T-cell (primary cell): ENCODE data around the gene COL1A1. TPM values are rescaled to one million over a fixed set of nuclear protein-coding genes. Genes with fewer than 3 reads are reported as not detected.
A peak's percentile ranks its signal among the peaks of the same experiment; 100 is the strongest.

ENCODE experiments used
- ATAC-seq, 4 experiments: fragments of 200-7000 bp in 3 of 4; fragments of 150-1000 bp in 1 of 4; cut with Tn5 transposase; replicated peaks in 1 of 4; 1 replicate in 3 of 4; 2 replicates in 1 of 4; pipeline ENCODE4 v1.10.0; 2021; ENCODE audit warnings: moderate library complexity in 3 of 4, mild to moderate bottlenecking in 2 of 4, moderate number of reproducible peaks in 1 of 4
- CTCF ChIA-PET, 2 donors: fragments of 300-600 bp; sonication (Branson Sonifier 250); formaldehyde crosslinking; loops; one replicate each; lab custom pipeline; 2022; ENCODE audit warnings: antibody characterized with exemption in 2 of 2; lab: Charles Lee
- POLR2A ChIA-PET, 2 donors: fragments of 300-600 bp; sonication (Branson Sonifier 250); formaldehyde crosslinking; loops; one replicate each; lab custom pipeline; 2022; ENCODE audit warnings: antibody characterized with exemption in 2 of 2; lab: Charles Lee
- DNase-seq, 35 experiments: peaks; one replicate each; pipeline versions ENCODE4 v3.0.0 to v3.0.0-alpha.2; 2013 to 2023
- H3K27ac ChIP-seq: one replicate; pipeline ENCODE4 v1.5.1; 2013; ENCODE audit warnings: low read length
- H3K27me3 ChIP-seq, 2 experiments: replicated peaks in 1 of 2; 1 replicate in 1 of 2; 2 replicates in 1 of 2; pipeline versions ENCODE4 v1.6.1 to v1.7.0; 2013; ENCODE audit warnings: low read length in 1 of 2, mixed read lengths in 1 of 2; ENCODE audit not compliant: control insufficient read depth in 2 of 2, insufficient read depth in 2 of 2; ENCODE audit errors: extremely low read depth in 1 of 2
- H3K36me3 ChIP-seq, 2 donors: 1 replicate in 1 of 2; 2 replicates in 1 of 2; pipeline versions ENCODE4 v1.6.1 to v1.7.0; 2013; ENCODE audit warnings: low read length in 1 of 2; ENCODE audit not compliant: control insufficient read depth in 2 of 2, insufficient read depth in 1 of 2; ENCODE audit errors: extremely low read depth in 1 of 2
- H3K4me1 ChIP-seq, 2 experiments: 1 replicate in 1 of 2; 2 replicates in 1 of 2; pipeline versions ENCODE4 v1.6.1 to v1.7.0; 2013; ENCODE audit warnings: low read length in 2 of 2, mixed read lengths in 1 of 2; ENCODE audit not compliant: insufficient read depth in 2 of 2, control insufficient read depth in 1 of 2; ENCODE audit errors: extremely low read depth in 1 of 2
- H3K4me3 ChIP-seq, 2 donors: 1 replicate in 1 of 2; 2 replicates in 1 of 2; pipeline versions ENCODE4 v1.5.1 to v1.7.0; 2013; ENCODE audit warnings: mild to moderate bottlenecking in 2 of 2, low read length in 1 of 2, moderate library complexity in 1 of 2; ENCODE audit not compliant: control insufficient read depth in 1 of 2; ENCODE audit errors: extremely low read depth in 1 of 2
- H3K9me3 ChIP-seq: 2 replicates; pipeline ENCODE4 v1.7.0; 2013
- H3K27ac Mint-ChIP-seq, 2 donors: one replicate each; pipeline ENCODE4 v1.8.0; 2020 to 2021; ENCODE audit warnings: mild to moderate bottlenecking in 2 of 2, mixed read lengths in 2 of 2
- H3K27me3 Mint-ChIP-seq, 2 donors: one replicate each; pipeline ENCODE4 v1.8.0; 2021 to 2022; ENCODE audit warnings: mixed read lengths in 2 of 2
- H3K36me3 Mint-ChIP-seq: one replicate; pipeline ENCODE4 v1.8.0; 2021; ENCODE audit warnings: mixed read lengths
- H3K4me1 Mint-ChIP-seq, 3 donors: one replicate each; pipeline ENCODE4 v1.8.0; 2020 to 2022; ENCODE audit warnings: mixed read lengths in 3 of 3, mild to moderate bottlenecking in 1 of 3
- H3K4me3 Mint-ChIP-seq, 3 donors: one replicate each; pipeline ENCODE4 v1.8.0; 2020 to 2022; ENCODE audit warnings: mild to moderate bottlenecking in 3 of 3, mixed read lengths in 3 of 3, moderate library complexity in 3 of 3
- H3K9me3 Mint-ChIP-seq, 3 donors: one replicate each; pipeline ENCODE4 v1.8.0; 2020 to 2022; ENCODE audit warnings: mixed read lengths in 3 of 3
- WGBS: methylation state at CpG from one replicate; pipeline ENCODE4 v1.1.5; 2013; ENCODE audit warnings: missing lambda C conversion rate; ENCODE audit not compliant: insufficient coverage; 5-methylcytosine and 5-hydroxymethylcytosine counted together
- total RNA-seq, 35 experiments: library from RNA in 6 of 35; stranded (reverse) in 6 of 35; fragments of 120-200 nt in 1 of 35; gene quantifications; one replicate each; pipeline versions ENCODE4 v1.2.1 to v1.2.4 and lab custom pipeline; 2013 to 2026

COL1A1 gene
- 10 to 100 TPM in 2 of 5 donors, 1 to 10 TPM in 3; 4.1 to 21.0 (median 6.6) TPM for total RNA-seq
- 2.3 TPM for total RNA-seq (2013)
- total RNA-seq (lab: John Stamatoyannopoulos, UW), result 0 to 53.8 (median 4.5) reads per million in 29 experiments

DNA sequence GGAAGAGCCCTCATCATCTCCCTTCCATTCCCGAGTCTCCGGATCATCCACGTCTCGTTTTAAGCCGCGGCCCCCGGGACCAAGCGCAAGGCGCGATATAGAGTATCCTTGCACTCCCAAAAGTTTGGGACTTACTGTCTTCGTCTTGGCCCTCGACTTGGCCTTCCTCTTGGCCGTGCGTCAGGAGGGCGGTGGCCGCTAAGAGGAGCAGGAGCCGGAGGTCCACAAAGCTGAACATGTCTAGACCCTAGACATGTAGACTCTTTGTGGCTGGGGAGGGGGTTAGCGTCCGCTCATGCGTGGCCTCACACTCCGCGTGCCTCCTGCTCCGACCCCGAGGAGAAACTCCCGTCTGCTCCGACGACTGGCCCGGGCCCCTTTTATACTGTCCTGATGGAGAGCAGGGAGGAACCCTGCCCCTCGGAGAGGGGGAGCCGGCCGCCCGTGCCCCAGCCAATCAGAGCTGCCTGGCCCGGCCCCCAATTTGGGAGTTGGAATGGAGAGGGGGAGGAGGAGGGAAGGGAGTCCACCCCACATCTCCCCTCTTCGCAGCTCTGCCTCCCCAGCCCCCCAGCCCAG is at the start of gene COL1A1:
TSS of gene COL1A1 (minus strand) at position 356 of the 579 bp plus-strand sequence. CDS start at position 238, 118 bp downstream.
- ChIA-PET CTCF (interaction anchor here (0.6 to 2.2 kb wide), 9 partner anchors 11 to 1618 kb away, joined by 3 to 10 read pairs (median 5); no protein-coding TSS in a partner anchor), POLR2A (interaction anchor here in 1 of 2 donors (0.6 kb wide), 1 partner anchor 104 kb away, joined by 3 read pairs; no protein-coding TSS in a partner anchor)
- H3K36me3 Mint-ChIP-seq, result no peaks in the 10 kb centered on the region
- H3K27ac Mint-ChIP-seq, result peak within 1 kb of the TSS in 1 of 2 donors; percentile 61
- H3K27ac ChIP-seq, result no peak within 1 kb of the TSS
- H3K4me1 ChIP-seq, result peaks cover 2 to 24% of the 10 kb centered on the region in 2 experiments
- peak within 1 kb of the TSS; percentile 49 to 53 for H3K4me3 ChIP-seq
- ATAC-seq (no peak), DNase-seq (no peak)
- H3K27me3 ChIP-seq, result peaks cover 2 to 76% of the 10 kb centered on the region in 2 experiments
- peaks cover 18 to 26% (median 22%) of the 10 kb centered on the region in 3 donors for H3K4me1 Mint-ChIP-seq
- no peaks in the 10 kb centered on the region for H3K36me3 ChIP-seq
- no peaks in the 10 kb centered on the region for H3K9me3 Mint-ChIP-seq
- WGBS, result 9% methylated on average over 24 of the region's 34 CpGs
- peaks cover 47 to 66% of the 10 kb centered on the region in 2 donors for H3K27me3 Mint-ChIP-seq
- no peaks in the 10 kb centered on the region for H3K9me3 ChIP-seq
- H3K4me3 Mint-ChIP-seq, result peak within 1 kb of the TSS; percentile 68 to 86 (median 72)

DNA sequence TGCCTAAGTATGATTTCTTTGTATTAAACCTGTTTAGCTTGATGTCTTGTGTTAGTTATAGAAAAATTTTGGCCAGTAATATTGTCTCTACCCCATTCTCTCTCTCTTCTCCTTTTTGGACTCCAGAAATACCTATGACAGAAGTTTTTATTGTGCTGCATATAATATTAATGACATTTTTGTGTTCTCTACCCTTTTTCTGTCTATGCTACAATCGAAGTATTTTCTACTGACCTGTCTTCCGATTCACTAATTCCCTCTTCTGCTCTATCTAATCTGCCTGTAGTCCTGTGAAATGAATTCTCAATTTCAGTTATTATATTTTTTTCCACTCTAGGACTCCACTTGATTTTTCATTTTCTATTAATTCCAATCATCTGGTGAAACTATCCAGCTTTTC is 46.8 kb upstream of the COL1A1 start:
- Histone ChIP-seq H3K27ac (no peak overlapping the region), H3K4me3 (no peak overlapping the region), H3K36me3 (no peaks in the 10 kb centered on the region), H3K9me3 (no peaks in the 10 kb centered on the region), H3K4me1 (no peaks in the 10 kb centered on the region), H3K27me3 (peaks cover 0 to 15% of the 10 kb centered on the region in 2 experiments)
- CTCF ChIA-PET, result no interaction called here
- ATAC-seq (no peak), DNase-seq (no peak)
- no peak overlapping the region for H3K4me3 Mint-ChIP-seq
- POLR2A ChIA-PET, result no interaction called here
- no peaks in the 10 kb centered on the region for H3K4me1 Mint-ChIP-seq
- H3K36me3 Mint-ChIP-seq, result no peaks in the 10 kb centered on the region
- WGBS, result no CpG with 5 or more reads among the region's 2 CpGs
- H3K9me3 Mint-ChIP-seq, result peaks cover 8 to 22% (median 9%) of the 10 kb centered on the region in 3 donors
- peaks cover 22 to 38% of the 10 kb centered on the region in 2 donors for H3K27me3 Mint-ChIP-seq
- H3K27ac Mint-ChIP-seq, result no peak overlapping the region

DNA sequence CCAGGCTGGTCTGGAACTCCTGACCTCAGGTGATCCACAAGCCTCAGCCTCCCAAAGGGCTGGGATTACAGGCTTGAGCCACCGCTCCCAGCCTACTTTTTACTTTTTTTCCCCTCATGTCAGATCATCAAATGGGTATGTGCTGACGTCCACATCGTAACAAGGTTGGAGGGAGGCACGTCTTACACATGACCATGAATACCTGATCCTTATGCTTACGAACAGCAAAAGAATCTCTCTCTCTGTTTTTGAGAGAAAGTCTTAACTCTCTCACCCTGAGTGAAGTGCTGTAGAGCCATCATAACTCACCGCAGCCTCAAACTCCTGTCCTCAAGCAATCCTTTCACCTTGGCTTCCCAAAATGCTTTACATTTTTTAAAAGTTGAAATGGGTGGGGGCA is 43.3 kb upstream of the COL1A1 start:
- peaks cover 0 to 4% of the 10 kb centered on the region in 2 experiments for H3K4me1 ChIP-seq
- Mint-ChIP-seq H3K4me3 (no peak overlapping the region), H3K4me1 (no peaks in the 10 kb centered on the region), H3K9me3 (peaks cover 5 to 19% (median 9%) of the 10 kb centered on the region in 3 donors), H3K27me3 (peaks cover 25 to 48% of the 10 kb centered on the region in 2 donors), H3K36me3 (no peaks in the 10 kb centered on the region), H3K27ac (no peak overlapping the region)
- H3K27ac ChIP-seq, result no peak overlapping the region
- DNase-seq (no peak), ATAC-seq (no peak)
- peaks cover 0 to 19% of the 10 kb centered on the region in 2 experiments for H3K27me3 ChIP-seq
- H3K36me3 ChIP-seq, result no peaks in the 10 kb centered on the region
- H3K9me3 ChIP-seq, result no peaks in the 10 kb centered on the region
- WGBS, result no CpG with 5 or more reads among the region's 6 CpGs
- ChIA-PET CTCF (no interaction called here), POLR2A (no interaction called here)
- H3K4me3 ChIP-seq, result no peak overlapping the region

DNA sequence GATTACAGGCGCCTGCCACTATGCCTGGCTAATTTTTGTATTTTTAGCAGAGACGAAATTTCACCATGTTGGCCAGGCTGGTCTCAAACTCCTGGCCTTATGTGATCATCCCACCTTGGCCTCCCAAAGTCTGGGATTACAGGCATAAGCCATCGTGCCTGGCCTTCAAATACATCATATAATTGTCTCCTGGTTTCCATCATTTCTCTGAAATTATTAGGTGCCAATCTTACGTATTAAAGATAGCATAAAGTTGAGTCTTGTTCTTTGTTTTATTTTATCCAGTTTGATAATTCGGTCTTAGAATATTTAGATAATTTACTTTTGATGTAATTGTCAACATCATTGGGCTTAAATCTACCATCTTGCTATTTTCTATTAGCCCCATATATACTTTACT is 40.0 kb upstream of the COL1A1 start:
- H3K4me1 ChIP-seq, result peaks cover 0 to 11% of the 10 kb centered on the region in 2 experiments
- ATAC-seq, result no peak
- Mint-ChIP-seq H3K36me3 (no peaks in the 10 kb centered on the region), H3K9me3 (no peaks in the 10 kb centered on the region), H3K27ac (no peak overlapping the region), H3K27me3 (peaks cover 35 to 37% of the 10 kb centered on the region in 2 donors), H3K4me3 (no peak overlapping the region), H3K4me1 (peaks cover 0 to 3% (median 0%) of the 10 kb centered on the region in 3 donors)
- CTCF ChIA-PET, result interaction anchor here in 1 of 2 donors (1.1 kb wide), 1 partner anchor 28 kb away, joined by 3 read pairs; no protein-coding TSS in a partner anchor
- POLR2A ChIA-PET, result no interaction called here
- no peaks in the 10 kb centered on the region for H3K9me3 ChIP-seq
- H3K27me3 ChIP-seq, result peaks cover 0 to 17% of the 10 kb centered on the region in 2 experiments
- 69% methylated on average over 3 of the region's 5 CpGs for WGBS
- no peak overlapping the region for H3K27ac ChIP-seq
- no peaks in the 10 kb centered on the region for H3K36me3 ChIP-seq
- no peak for DNase-seq
- no peak overlapping the region for H3K4me3 ChIP-seq

DNA sequence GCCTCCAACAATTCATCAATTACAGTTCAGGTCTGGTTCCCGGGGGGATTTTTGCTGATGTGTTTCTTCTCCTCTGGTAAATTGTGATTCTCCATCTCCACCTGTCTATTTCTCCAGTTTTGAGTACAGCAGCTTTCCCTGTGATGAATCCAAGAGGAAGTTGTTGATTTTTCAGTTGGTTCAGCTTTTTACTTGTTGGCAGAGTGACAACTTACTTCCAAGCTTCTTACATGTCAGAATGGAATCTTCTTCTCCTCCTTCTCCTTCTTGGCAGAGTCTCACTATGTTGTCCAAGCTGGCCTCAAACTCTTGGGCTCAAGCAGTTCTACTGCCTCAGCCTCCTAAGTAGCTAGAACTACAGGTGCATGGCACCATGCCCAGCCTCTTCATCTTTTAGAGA is 39.4 kb upstream of the COL1A1 start:
- Histone ChIP-seq H3K4me3 (no peak overlapping the region), H3K36me3 (no peaks in the 10 kb centered on the region), H3K4me1 (peaks cover 0 to 11% of the 10 kb centered on the region in 2 experiments), H3K27ac (no peak overlapping the region), H3K9me3 (no peaks in the 10 kb centered on the region), H3K27me3 (peaks cover 0 to 19% of the 10 kb centered on the region in 2 experiments)
- CTCF ChIA-PET, result no interaction called here
- Mint-ChIP-seq H3K36me3 (no peaks in the 10 kb centered on the region), H3K27me3 (peaks cover 38 to 39% of the 10 kb centered on the region in 2 donors), H3K4me3 (no peak overlapping the region), H3K9me3 (no peaks in the 10 kb centered on the region), H3K4me1 (peaks cover 0 to 3% (median 0%) of the 10 kb centered on the region in 3 donors), H3K27ac (no peak overlapping the region)
- POLR2A ChIA-PET, result no interaction called here
- DNase-seq, result no peak
- no CpG with 5 or more reads among the region's 1 CpG for WGBS
- no peak for ATAC-seq

DNA sequence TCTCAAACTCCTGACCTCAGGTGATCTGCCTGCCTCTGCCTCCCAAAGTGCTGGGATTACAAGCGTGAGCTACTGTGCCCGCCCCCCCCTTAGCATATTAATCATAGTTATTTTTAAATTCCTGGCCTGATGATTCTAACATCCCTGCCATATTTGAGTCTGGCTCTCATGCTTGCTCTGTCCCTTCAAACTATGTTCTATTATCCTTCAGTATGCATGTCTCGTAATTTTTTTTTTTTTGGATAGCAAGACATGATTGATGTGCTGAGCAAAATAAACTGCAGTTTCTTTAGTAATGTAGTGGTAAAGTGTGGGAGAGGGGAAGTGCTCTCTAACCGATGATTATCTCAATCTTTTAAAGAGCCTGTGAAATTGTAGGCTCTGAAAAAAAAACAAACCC is 38.5 kb upstream of the COL1A1 start:
- Histone ChIP-seq H3K27ac (no peak overlapping the region), H3K4me3 (no peak overlapping the region), H3K9me3 (no peaks in the 10 kb centered on the region), H3K27me3 (peaks cover 0 to 15% of the 10 kb centered on the region in 2 experiments), H3K4me1 (peaks cover 0 to 11% of the 10 kb centered on the region in 2 experiments), H3K36me3 (no peaks in the 10 kb centered on the region)
- H3K27me3 Mint-ChIP-seq, result peaks cover 41 to 46% of the 10 kb centered on the region in 2 donors
- POLR2A ChIA-PET, result no interaction called here
- 40% methylated on average over 1 of the region's 4 CpGs for WGBS
- ATAC-seq (no peak), DNase-seq (no peak)
- no peak overlapping the region for H3K27ac Mint-ChIP-seq
- H3K9me3 Mint-ChIP-seq, result no peaks in the 10 kb centered on the region
- no peak overlapping the region for H3K4me3 Mint-ChIP-seq
- CTCF ChIA-PET, result interaction anchor here in 1 of 2 donors (0.5 kb wide), 1 partner anchor 605 kb away, joined by 11 read pairs; no protein-coding TSS in a partner anchor
- H3K4me1 Mint-ChIP-seq, result peaks cover 0 to 3% (median 0%) of the 10 kb centered on the region in 3 donors
- no peaks in the 10 kb centered on the region for H3K36me3 Mint-ChIP-seq
